ENCODE measurements around the gene CHD3.

DNA sequence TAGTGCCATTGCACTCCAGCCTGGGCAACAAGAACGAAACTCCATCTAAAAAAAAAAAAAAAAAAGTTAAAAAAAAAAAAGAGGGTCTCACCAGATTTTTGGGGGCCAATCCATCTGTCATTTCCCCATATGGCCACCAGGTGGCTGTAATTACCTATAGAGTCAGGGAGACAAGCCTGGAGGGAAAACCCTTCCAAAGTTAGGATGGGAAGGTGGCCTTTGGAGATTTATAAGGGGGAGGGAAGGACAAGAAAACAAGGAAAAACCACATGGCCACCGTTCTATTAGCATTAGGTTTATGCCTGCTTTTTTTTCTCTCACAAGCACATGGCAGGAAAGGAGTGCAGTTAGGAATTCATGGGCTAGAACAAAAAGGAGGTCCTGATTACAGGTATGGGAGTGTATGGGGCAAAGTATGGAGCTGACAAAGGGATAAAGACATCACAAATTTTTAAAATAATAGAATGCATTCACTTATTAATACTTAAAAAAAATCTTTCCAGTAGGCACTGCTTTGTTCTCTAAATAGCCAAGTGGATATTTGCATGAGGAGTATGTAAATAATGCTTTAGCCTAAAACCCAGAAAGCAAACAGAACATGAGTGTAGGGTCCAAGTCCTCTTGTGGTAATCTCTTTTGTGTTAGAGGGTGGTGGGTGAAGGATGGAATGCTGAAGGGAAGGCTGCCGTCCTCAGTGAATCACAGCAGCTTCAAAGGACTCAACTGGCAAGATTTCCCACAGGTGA, 25.7 kb upstream of the CHD3 start:
- no peak for TF ChIP-seq POLR2A (IDR thresholded peaks at IDR 0.05)
- peak; percentile 46 to 96 (median 82) for TF ChIP-seq CTCF (IDR thresholded peaks at IDR 0.05)
